HepG2 (cell line): ENCODE results near the gene DNAJB2. TPM values are rescaled to one million over a fixed set of nuclear protein-coding genes. Genes with fewer than 3 reads are reported as not detected.

Experiments used
- ATRX ChIP-seq: sonication (generic); formaldehyde crosslinking; IDR thresholded peaks from 2 replicates; pipeline ENCODE4 v1.4.0; 2020; ENCODE audit warnings: missing genetic modification reagents, borderline replicate concordance
- CCAR2 ChIP-seq: fragments of 200-400 bp; formaldehyde crosslinking; optimal IDR thresholded peaks from 2 replicates; pipeline ENCODE3; 2018; ENCODE audit warnings: low read depth, mild to moderate bottlenecking, low read length, moderate library complexity
- ETV6 ChIP-seq: sonication (generic); formaldehyde crosslinking; conservative IDR thresholded peaks from 2 replicates; pipeline ENCODE4 v1.4.0; 2020; ENCODE audit warnings: missing genetic modification reagents
- FOXM1 ChIP-seq: sonication (generic); formaldehyde crosslinking; IDR thresholded peaks from 2 replicates; pipeline ENCODE4 v1.5.0; 2020; ENCODE audit warnings: missing genetic modification reagents
- GATA4 ChIP-seq: sonication (generic); IDR thresholded peaks from 2 replicates; pipeline ENCODE4 v1.6.1; 2016; ENCODE audit warnings: antibody characterized with exemption, low read depth, borderline replicate concordance
- GTF2F1 ChIP-seq: fragments of 150-350 bp; IDR thresholded peaks from 2 replicates; pipeline ENCODE4 v1.6.1; 2014; ENCODE audit warnings: low read length
- HDAC6 ChIP-seq: fragments of 200-600 bp; sonication (generic); IDR thresholded peaks from 2 replicates; pipeline ENCODE4 v1.7.0; 2017; ENCODE audit warnings: mild to moderate bottlenecking, antibody characterized with exemption, low read length, low read depth
- KLF9 ChIP-seq: IDR thresholded peaks from 2 replicates; pipeline ENCODE4 v1.6.1; 2016; ENCODE audit warnings: low read depth
- SYNCRIP ChIP-seq: fragments of 200-400 bp; formaldehyde crosslinking; IDR thresholded peaks from 2 replicates; pipeline ENCODE4 v1.6.1; 2018; ENCODE audit warnings: mild to moderate bottlenecking, low read depth, low read length; ENCODE audit not compliant: insufficient read depth
- ZNF713 ChIP-seq: sonication (generic); formaldehyde crosslinking; IDR thresholded peaks from 2 replicates; pipeline ENCODE4 v1.4.0; 2020; ENCODE audit warnings: mild to moderate bottlenecking, missing genetic modification reagents
- ZNF816 ChIP-seq: sonication (generic); formaldehyde crosslinking; IDR thresholded peaks from 2 replicates; pipeline ENCODE4 v1.8.0; 2022; ENCODE audit warnings: missing genetic modification reagents, mild to moderate bottlenecking, borderline replicate concordance
- ZSCAN25 ChIP-seq: sonication (generic); formaldehyde crosslinking; IDR thresholded peaks from 2 replicates; pipeline ENCODE4 v1.8.0; 2022; ENCODE audit warnings: mild to moderate bottlenecking, missing genetic modification reagents
- polyA plus RNA-seq, 8 experiments: library from polyadenylated mRNA; depleted of rRNA in 3 of 8; stranded (reverse) in 7 of 8; unstranded in 1 of 8; fragments of >200 nt; fragmentation: Illumina TruSeq in 4 of 8; extraction: Trizol in 4 of 8; gene quantifications; 2 replicates each; pipeline versions ENCODE4 v1.2.1 to v1.2.3, GENCODE V29; 2011 to 2016; ENCODE audit warnings: low read depth in 4 of 8, missing spikeins in 1 of 8, mixed read lengths in 1 of 8; ENCODE audit not compliant: insufficient read depth in 1 of 8
- total RNA-seq, 5 experiments: library from RNA; depleted of rRNA; stranded (reverse); fragments of >200 nt; fragmentation: Illumina TruSeq; extraction: Trizol; gene quantifications; 2 replicates each; pipeline ENCODE4 v1.2.3, GENCODE V29; 2016; ENCODE audit warnings: low read depth in 1 of 5
- TF ChIP-seq, protein P1 (sequence below): sonication (generic); formaldehyde crosslinking; IDR thresholded peaks from 2 replicates; pipeline ENCODE4 v1.5.0; 2020; ENCODE audit warnings: mild to moderate bottlenecking, missing genetic modification reagents
- TF ChIP-seq, protein P2 (sequence below): sonication (generic); formaldehyde crosslinking; IDR thresholded peaks from 2 replicates; pipeline ENCODE4 v1.8.0; 2022; ENCODE audit warnings: mild to moderate bottlenecking, missing genetic modification reagents, borderline replicate concordance
- TF ChIP-seq, protein P3 (sequence below): sonication (generic); formaldehyde crosslinking; IDR thresholded peaks from 2 replicates; pipeline ENCODE4 v1.8.1; 2022; ENCODE audit warnings: mild to moderate bottlenecking, missing genetic modification reagents
- TF ChIP-seq, protein P4 (sequence below): sonication (generic); formaldehyde crosslinking; IDR thresholded peaks from 2 replicates; pipeline ENCODE4 v1.4.0; 2020; ENCODE audit warnings: mild to moderate bottlenecking, missing genetic modification reagents
- TF ChIP-seq, protein P5 (sequence below): sonication (generic); formaldehyde crosslinking; IDR thresholded peaks from 2 replicates; pipeline ENCODE4 v1.4.0; 2020; ENCODE audit warnings: missing genetic modification reagents
- TF ChIP-seq, protein P6 (sequence below): sonication (generic); formaldehyde crosslinking; IDR thresholded peaks from 2 replicates; pipeline ENCODE4 v1.8.1; 2023; ENCODE audit warnings: missing genetic modification reagents, inconsistent platforms, borderline replicate concordance

The DNAJB2 gene
- total and polyA plus RNA-seq, 2 of the 13 experiments (the other 11 are each of a cell fraction or from before 2014, with no cell fraction given), result 21.3 to 31.1 TPM

DNA sequence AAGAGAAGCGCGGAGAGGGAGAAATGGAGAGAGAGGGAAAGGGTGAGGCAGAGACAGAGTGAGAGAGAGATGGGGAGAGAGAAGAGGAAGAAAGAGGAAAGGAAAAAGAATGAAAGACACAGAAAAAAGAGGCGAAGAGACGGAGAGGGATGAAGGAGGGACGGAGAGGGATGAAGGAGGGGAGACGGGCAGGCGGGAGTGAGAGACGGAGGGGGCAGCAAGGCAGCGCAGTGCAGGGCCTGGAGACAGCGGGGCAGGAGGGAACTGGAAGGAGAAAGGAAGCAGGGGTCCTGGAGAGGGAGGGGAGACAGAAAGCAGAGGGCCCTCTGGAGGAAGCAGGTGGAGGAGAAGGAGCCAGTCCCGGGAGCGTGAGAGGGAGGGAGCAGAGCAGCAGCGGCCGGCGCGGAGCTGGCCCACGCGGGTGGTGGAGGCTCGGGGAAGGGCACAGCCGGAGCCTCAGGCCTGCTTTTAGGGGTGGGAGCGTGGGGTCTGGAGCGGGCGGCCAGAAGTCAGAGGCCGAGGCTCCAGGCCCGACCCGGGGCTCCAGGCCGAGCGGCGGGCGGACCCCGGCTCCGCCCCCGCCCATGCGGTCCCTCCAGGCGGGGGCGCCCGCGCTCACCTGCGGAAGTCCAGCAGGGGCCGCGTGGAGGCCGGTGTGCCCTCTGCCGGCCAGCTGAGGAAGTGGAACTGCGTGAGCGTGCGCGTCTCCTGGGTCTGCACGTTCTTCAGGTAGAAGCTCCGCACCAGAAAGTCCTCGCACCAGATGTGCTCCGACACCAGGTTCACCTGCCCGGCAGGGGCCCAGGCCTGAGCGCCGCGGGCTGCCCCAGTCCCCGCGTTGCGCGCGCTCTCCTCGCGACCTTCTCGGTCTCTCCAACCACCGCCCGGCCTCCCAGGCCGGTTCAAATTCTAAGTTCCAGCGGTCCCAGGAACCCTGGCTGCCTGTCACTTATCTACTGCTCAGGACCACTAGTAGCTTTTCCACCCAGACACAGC lies 15.5 kb downstream of the DNAJB2 start (continued):
- TF ChIP-seq, protein P1, sequence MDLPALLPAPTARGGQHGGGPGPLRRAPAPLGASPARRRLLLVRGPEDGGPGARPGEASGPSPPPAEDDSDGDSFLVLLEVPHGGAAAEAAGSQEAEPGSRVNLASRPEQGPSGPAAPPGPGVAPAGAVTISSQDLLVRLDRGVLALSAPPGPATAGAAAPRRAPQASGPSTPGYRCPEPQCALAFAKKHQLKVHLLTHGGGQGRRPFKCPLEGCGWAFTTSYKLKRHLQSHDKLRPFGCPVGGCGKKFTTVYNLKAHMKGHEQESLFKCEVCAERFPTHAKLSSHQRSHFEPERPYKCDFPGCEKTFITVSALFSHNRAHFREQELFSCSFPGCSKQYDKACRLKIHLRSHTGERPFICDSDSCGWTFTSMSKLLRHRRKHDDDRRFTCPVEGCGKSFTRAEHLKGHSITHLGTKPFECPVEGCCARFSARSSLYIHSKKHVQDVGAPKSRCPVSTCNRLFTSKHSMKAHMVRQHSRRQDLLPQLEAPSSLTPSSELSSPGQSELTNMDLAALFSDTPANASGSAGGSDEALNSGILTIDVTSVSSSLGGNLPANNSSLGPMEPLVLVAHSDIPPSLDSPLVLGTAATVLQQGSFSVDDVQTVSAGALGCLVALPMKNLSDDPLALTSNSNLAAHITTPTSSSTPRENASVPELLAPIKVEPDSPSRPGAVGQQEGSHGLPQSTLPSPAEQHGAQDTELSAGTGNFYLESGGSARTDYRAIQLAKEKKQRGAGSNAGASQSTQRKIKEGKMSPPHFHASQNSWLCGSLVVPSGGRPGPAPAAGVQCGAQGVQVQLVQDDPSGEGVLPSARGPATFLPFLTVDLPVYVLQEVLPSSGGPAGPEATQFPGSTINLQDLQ (CRISPR knock-in tag), result no peak
- 0 out of 2 replicates have a peak, but pooled peaks have one; percentile 34 for TF ChIP-seq KLF9 (CRISPR knock-in tag)
- no peak for TF ChIP-seq CCAR2
- TF ChIP-seq, protein P2, sequence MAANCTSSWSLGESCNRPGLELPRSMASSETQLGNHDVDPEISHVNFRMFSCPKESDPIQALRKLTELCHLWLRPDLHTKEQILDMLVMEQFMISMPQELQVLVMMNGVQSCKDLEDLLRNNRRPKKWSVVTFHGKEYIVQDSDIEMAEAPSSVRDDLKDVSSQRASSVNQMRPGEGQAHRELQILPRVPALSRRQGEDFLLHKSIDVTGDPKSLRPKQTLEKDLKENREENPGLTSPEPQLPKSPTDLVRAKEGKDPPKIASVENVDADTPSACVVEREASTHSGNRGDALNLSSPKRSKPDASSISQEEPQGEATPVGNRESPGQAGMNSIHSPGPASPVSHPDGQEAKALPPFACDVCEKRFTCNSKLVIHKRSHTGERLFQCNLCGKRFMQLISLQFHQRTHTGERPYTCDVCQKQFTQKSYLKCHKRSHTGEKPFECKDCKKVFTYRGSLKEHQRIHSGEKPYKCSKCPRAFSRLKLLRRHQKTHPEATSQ (CRISPR knock-in tag), result 0 out of 2 replicates have a peak, but pooled peaks have one; percentile 73
- TF ChIP-seq GATA4, result no peak
- TF ChIP-seq, protein P3, sequence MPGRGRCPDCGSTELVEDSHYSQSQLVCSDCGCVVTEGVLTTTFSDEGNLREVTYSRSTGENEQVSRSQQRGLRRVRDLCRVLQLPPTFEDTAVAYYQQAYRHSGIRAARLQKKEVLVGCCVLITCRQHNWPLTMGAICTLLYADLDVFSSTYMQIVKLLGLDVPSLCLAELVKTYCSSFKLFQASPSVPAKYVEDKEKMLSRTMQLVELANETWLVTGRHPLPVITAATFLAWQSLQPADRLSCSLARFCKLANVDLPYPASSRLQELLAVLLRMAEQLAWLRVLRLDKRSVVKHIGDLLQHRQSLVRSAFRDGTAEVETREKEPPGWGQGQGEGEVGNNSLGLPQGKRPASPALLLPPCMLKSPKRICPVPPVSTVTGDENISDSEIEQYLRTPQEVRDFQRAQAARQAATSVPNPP (CRISPR knock-in tag), result no peak
- TF ChIP-seq, protein P4, sequence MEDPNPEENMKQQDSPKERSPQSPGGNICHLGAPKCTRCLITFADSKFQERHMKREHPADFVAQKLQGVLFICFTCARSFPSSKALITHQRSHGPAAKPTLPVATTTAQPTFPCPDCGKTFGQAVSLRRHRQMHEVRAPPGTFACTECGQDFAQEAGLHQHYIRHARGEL (CRISPR knock-in tag), result no peak
- no peak for TF ChIP-seq GTF2F1
- no peak for TF ChIP-seq SYNCRIP
- TF ChIP-seq ATRX (CRISPR knock-in tag), result no peak
- TF ChIP-seq ETV6 (CRISPR knock-in tag), result peak; percentile 89; the same call in 1 of the 2 replicates
- TF ChIP-seq, protein P5, sequence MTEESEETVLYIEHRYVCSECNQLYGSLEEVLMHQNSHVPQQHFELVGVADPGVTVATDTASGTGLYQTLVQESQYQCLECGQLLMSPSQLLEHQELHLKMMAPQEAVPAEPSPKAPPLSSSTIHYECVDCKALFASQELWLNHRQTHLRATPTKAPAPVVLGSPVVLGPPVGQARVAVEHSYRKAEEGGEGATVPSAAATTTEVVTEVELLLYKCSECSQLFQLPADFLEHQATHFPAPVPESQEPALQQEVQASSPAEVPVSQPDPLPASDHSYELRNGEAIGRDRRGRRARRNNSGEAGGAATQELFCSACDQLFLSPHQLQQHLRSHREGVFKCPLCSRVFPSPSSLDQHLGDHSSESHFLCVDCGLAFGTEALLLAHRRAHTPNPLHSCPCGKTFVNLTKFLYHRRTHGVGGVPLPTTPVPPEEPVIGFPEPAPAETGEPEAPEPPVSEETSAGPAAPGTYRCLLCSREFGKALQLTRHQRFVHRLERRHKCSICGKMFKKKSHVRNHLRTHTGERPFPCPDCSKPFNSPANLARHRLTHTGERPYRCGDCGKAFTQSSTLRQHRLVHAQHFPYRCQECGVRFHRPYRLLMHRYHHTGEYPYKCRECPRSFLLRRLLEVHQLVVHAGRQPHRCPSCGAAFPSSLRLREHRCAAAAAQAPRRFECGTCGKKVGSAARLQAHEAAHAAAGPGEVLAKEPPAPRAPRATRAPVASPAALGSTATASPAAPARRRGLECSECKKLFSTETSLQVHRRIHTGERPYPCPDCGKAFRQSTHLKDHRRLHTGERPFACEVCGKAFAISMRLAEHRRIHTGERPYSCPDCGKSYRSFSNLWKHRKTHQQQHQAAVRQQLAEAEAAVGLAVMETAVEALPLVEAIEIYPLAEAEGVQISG (CRISPR knock-in tag), result peak; percentile 93
- TF ChIP-seq ZNF816, result peak; percentile 86; the same call in 1 of the 2 replicates
- TF ChIP-seq, protein P6, sequence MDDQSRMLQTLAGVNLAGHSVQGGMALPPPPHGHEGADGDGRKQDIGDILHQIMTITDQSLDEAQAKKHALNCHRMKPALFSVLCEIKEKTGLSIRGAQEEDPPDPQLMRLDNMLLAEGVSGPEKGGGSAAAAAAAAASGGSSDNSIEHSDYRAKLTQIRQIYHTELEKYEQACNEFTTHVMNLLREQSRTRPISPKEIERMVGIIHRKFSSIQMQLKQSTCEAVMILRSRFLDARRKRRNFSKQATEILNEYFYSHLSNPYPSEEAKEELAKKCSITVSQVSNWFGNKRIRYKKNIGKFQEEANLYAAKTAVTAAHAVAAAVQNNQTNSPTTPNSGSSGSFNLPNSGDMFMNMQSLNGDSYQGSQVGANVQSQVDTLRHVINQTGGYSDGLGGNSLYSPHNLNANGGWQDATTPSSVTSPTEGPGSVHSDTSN (CRISPR knock-in tag), result no peak
- peak; percentile 85 for TF ChIP-seq ZSCAN25 (CRISPR knock-in tag)
- TF ChIP-seq HDAC6, result no peak
- no peak for TF ChIP-seq FOXM1 (CRISPR knock-in tag)
- TF ChIP-seq ZNF713 (CRISPR knock-in tag), result no peak; the same call in 1 of the 2 replicates
